Vagina (tissue), 2 donors: ENCODE results near the gene HAVCR1.

Experiments used
- CTCF ChIP-seq, 3 experiments: fragments of 450-650 bp in 2 of 3; fragments of 200-600 bp in 1 of 3; sonication (generic) in 1 of 3; IDR thresholded peaks; one replicate each; pipeline ENCODE4 v1.5.1; 2017 to 2019; ENCODE audit warnings: antibody characterized with exemption in 3 of 3, mild to moderate bottlenecking in 2 of 3, moderate library complexity in 2 of 3
- POLR2A ChIP-seq, 2 donors: fragments of 450-650 bp; IDR thresholded peaks; one replicate each; pipeline ENCODE4 v1.6.1; 2017; ENCODE audit warnings: antibody characterized with exemption in 2 of 2, mild to moderate bottlenecking in 2 of 2, moderate library complexity in 2 of 2
- POLR2AphosphoS5 ChIP-seq, 2 donors: sonication (generic); formaldehyde crosslinking; IDR thresholded peaks; one replicate each; pipeline ENCODE4 v1.9.0; 2017; ENCODE audit warnings: antibody characterized with exemption in 2 of 2, mild to moderate bottlenecking in 2 of 2, low read depth in 1 of 2; ENCODE audit not compliant: insufficient read depth in 1 of 2

- TF ChIP-seq CTCF (IDR thresholded peaks at IDR 0.05) (no peak), POLR2AphosphoS5 (IDR thresholded peaks at IDR 0.05; ENCODE audit: insufficient read depth in 1 of 2, low read depth in 1 of 2) (no peak), POLR2A (IDR thresholded peaks at IDR 0.05) (no peak)
Measured at GRCh38 chr5:157068785-157069184, 9.9 kb upstream of the HAVCR1 start.
